NCI-H2107 treated with DMSO at 0.1 percent for 48 hours (cell line): Measurements from ENCODE around the gene RAI1.

Source experiments
- DNase-seq: peaks from one replicate; lab custom pipeline; 2025; ENCODE audit not compliant: unreplicated experiment; lab: John Stamatoyannopoulos, UW

RAI1 gene

GRCh38 chr17:17728550-17729251 lies 47.4 kb downstream of the RAI1 start:
- DNase-seq = no peak

- no peak for DNase-seq
Measured at GRCh38 chr17:17729620-17730249, 48.5 kb downstream of the RAI1 start.

GRCh38 chr17:17730250-17730935 lies 49.1 kb downstream of the RAI1 start:
- DNase-seq = no peak

GRCh38 chr17:17732444-17732843 lies 51.2 kb downstream of the RAI1 start:
- no peak for DNase-seq

- DNase-seq = no peak
Measured at GRCh38 chr17:17732892-17733670, 51.8 kb downstream of the RAI1 start.

GRCh38 chr17:17736205-17737183 lies 55.2 kb downstream of the RAI1 start:
- no peak for DNase-seq

- no peak for DNase-seq
Measured at GRCh38 chr17:17737961-17738894, 57.0 kb downstream of the RAI1 start.

- no peak for DNase-seq
Measured at GRCh38 chr17:17738901-17739300, 57.6 kb downstream of the RAI1 start.

GRCh38 chr17:17739388-17740066 lies 58.3 kb downstream of the RAI1 start:
- DNase-seq = no peak

- DNase-seq = no peak
Measured at GRCh38 chr17:17740615-17741348, 59.5 kb downstream of the RAI1 start.

- no peak for DNase-seq
Measured at GRCh38 chr17:17741349-17742023, 60.2 kb downstream of the RAI1 start.

- no peak for DNase-seq
Measured at GRCh38 chr17:17742133-17742621, 60.9 kb downstream of the RAI1 start.

GRCh38 chr17:17742688-17743390 lies 61.6 kb downstream of the RAI1 start:
- DNase-seq = no peak

GRCh38 chr17:17743391-17744112 lies 62.3 kb downstream of the RAI1 start:
- no peak for DNase-seq

- DNase-seq = no peak
Measured at GRCh38 chr17:17744116-17744515, 62.9 kb downstream of the RAI1 start.
